Activated CD8-positive, alpha-beta memory T cell treated with anti-CD3 and anti-CD28 coated beads, Interleukin-2, amount 10 ng/mL, durations not matched to agents 7 days and 5 days (primary cell): ENCODE data around the gene FZD7. TPM values are rescaled to one million over a fixed set of nuclear protein-coding genes. Genes with fewer than 3 reads are reported as not detected.

Source experiments
- ATAC-seq: fragments of 150-1000 bp; cut with Tn5 transposase; one replicate; pipeline ENCODE4 v1.10.0; 2021; ENCODE audit warnings: moderate library complexity
- CTCF ChIA-PET: fragments of 350-600 bp; sonication (Branson Sonifier 250); formaldehyde crosslinking; loops from one replicate; lab custom pipeline; 2021; ENCODE audit warnings: antibody characterized with exemption; lab: Charles Lee
- DNase-seq: peaks from one replicate; pipeline ENCODE4 v3.0.0-alpha.2; 2020
- H3K27ac Mint-ChIP-seq: one replicate; pipeline ENCODE4 v1.8.0; 2021; ENCODE audit warnings: mild to moderate bottlenecking, mixed read lengths
- H3K27me3 Mint-ChIP-seq: one replicate; pipeline ENCODE4 v1.8.0; 2021; ENCODE audit warnings: mixed read lengths
- H3K36me3 Mint-ChIP-seq: one replicate; pipeline ENCODE4 v1.8.0; 2021; ENCODE audit warnings: mild to moderate bottlenecking, mixed read lengths
- H3K4me1 Mint-ChIP-seq: one replicate; pipeline ENCODE4 v1.8.0; 2021; ENCODE audit warnings: mixed read lengths
- H3K4me3 Mint-ChIP-seq: one replicate; pipeline ENCODE4 v1.8.0; 2021; ENCODE audit warnings: mild to moderate bottlenecking, moderate library complexity, mixed read lengths
- H3K9me3 Mint-ChIP-seq: one replicate; pipeline ENCODE4 v1.8.0; 2022; ENCODE audit warnings: low read depth, mixed read lengths
- total RNA-seq, 2 experiments: library from RNA; stranded (reverse); gene quantifications; one replicate each; pipeline ENCODE4 v1.2.3, GENCODE V29; 2021

The FZD7 gene
- total RNA-seq, 2 experiments from 2014 or later: 0.18 to 3.4 TPM

- ATAC-seq (no peak), DNase-seq (no peak)
- Mint-ChIP-seq H3K27ac (no peak overlapping the region), H3K36me3 (peaks cover 1% of the 10 kb centered on the region), H3K4me1 (peaks cover 13% of the 10 kb centered on the region), H3K9me3 (no peaks in the 10 kb centered on the region), H3K27me3 (peaks cover 50% of the 10 kb centered on the region), H3K4me3 (no peak overlapping the region)
- CTCF ChIA-PET: no interaction called here
These were observed 2.3 kb downstream of the FZD7 start for GRCh38 chr2:202035941-202036372.

- Mint-ChIP-seq H3K27me3 (peaks cover 50% of the 10 kb centered on the region), H3K9me3 (no peaks in the 10 kb centered on the region), H3K4me3 (no peak overlapping the region), H3K27ac (no peak overlapping the region), H3K4me1 (peaks cover 13% of the 10 kb centered on the region), H3K36me3 (peaks cover under 1% of the 10 kb centered on the region)
- CTCF ChIA-PET: no interaction called here
- DNase-seq (no peak), ATAC-seq (no peak)
These were observed 3.0 kb downstream of the FZD7 start for GRCh38 chr2:202036601-202037037.

GRCh38 chr2:202037086-202037485, 3.4 kb downstream of the FZD7 start:
- H3K4me3 Mint-ChIP-seq: no peak overlapping the region
- CTCF ChIA-PET: no interaction called here
- peaks cover 50% of the 10 kb centered on the region for H3K27me3 Mint-ChIP-seq
- DNase-seq (no peak), ATAC-seq (no peak)
- no peak overlapping the region for H3K27ac Mint-ChIP-seq
- no peaks in the 10 kb centered on the region for H3K36me3 Mint-ChIP-seq
- no peaks in the 10 kb centered on the region for H3K9me3 Mint-ChIP-seq
- H3K4me1 Mint-ChIP-seq: peaks cover 13% of the 10 kb centered on the region

GRCh38 chr2:202038471-202039277, 5.0 kb downstream of the FZD7 start:
- Mint-ChIP-seq H3K9me3 (no peaks in the 10 kb centered on the region), H3K27me3 (peaks cover 49% of the 10 kb centered on the region), H3K4me1 (peaks cover 6% of the 10 kb centered on the region), H3K4me3 (no peak overlapping the region), H3K36me3 (no peaks in the 10 kb centered on the region), H3K27ac (no peak overlapping the region)
- CTCF ChIA-PET: no interaction called here
- no peak for ATAC-seq
- DNase-seq: no peak

GRCh38 chr2:202039278-202040078, 5.8 kb downstream of the FZD7 start:
- Mint-ChIP-seq H3K4me1 (peaks cover 6% of the 10 kb centered on the region), H3K36me3 (no peaks in the 10 kb centered on the region), H3K4me3 (no peak overlapping the region), H3K27ac (no peak overlapping the region), H3K9me3 (no peaks in the 10 kb centered on the region), H3K27me3 (peaks cover 54% of the 10 kb centered on the region)
- CTCF ChIA-PET: no interaction called here
- ATAC-seq (no peak), DNase-seq (no peak)

DNA sequence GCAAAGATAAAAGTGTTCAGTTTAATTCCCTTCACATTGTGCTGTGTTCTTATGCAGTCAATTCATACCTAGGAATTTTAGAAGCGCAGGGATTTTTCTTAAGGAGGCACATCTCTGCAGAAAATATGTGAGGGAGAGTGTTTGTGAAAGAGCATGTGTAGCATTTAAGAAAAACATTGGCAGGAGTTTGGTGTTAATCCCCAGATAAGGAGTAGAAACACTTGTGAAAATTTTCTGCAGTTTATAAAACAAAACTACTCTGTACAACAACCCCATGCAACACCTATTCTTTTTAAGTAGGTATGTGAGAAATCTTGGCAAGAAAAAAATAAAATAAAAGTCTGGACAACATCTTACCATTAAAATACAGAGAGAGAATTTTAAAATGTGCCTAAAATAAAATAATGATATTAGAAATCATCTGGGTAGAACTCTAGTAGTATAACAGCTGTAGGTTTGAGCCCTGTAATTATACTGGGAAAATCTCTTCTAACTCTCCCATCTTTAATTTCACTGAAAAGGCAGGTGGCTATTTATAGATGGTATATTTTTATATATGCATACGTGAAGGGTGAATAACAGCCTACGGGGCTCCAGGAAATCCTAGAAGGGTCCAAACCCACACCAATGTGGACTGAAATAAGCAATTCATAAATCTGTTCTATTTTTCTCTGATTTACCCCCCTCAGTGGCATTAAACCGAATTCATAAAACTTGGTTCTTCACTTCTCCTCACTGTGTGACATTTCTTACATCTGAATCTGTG, 6.6 kb downstream of the FZD7 start:
- CTCF ChIA-PET: no interaction called here
- H3K4me1 Mint-ChIP-seq: peaks cover 2% of the 10 kb centered on the region
- ATAC-seq: no peak
- no peak for DNase-seq
- H3K9me3 Mint-ChIP-seq: no peaks in the 10 kb centered on the region
- peaks cover 58% of the 10 kb centered on the region for H3K27me3 Mint-ChIP-seq
- no peak overlapping the region for H3K4me3 Mint-ChIP-seq
- H3K36me3 Mint-ChIP-seq: no peaks in the 10 kb centered on the region
- H3K27ac Mint-ChIP-seq: no peak overlapping the region

- no peak overlapping the region for H3K27ac Mint-ChIP-seq
- peaks cover 2% of the 10 kb centered on the region for H3K4me1 Mint-ChIP-seq
- H3K4me3 Mint-ChIP-seq: no peak overlapping the region
- H3K36me3 Mint-ChIP-seq: no peaks in the 10 kb centered on the region
- ATAC-seq (no peak), DNase-seq (no peak)
- no peaks in the 10 kb centered on the region for H3K9me3 Mint-ChIP-seq
- CTCF ChIA-PET: interaction anchor here (0.9 kb wide), 1 partner anchor 22 kb away, joined by 3 read pairs; no protein-coding TSS in a partner anchor
- H3K27me3 Mint-ChIP-seq: peaks cover 70% of the 10 kb centered on the region
These were observed 8.8 kb downstream of the FZD7 start for GRCh38 chr2:202042444-202042843.

DNA sequence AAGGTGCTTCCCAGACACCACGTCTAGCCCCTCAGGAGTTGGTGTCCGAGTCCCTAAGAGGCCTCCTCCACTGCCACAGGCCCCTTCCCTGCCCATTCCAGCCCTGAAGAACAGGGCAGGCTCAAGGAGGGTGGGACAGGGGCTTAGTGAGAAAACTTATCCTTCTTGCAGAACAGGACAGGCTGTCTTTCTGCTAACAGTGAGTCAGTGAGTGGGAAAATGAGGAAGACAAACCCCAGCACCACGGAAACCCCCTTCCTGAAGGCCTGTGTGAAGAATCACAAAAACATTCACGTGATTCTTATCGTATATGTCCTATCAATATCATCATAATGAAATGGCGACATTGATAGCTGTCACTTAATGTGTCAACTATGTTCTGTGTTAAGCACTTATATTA, 9.8 kb downstream of the FZD7 start:
- DNase-seq: no peak
- Mint-ChIP-seq H3K4me3 (no peak overlapping the region), H3K4me1 (peaks cover 2% of the 10 kb centered on the region), H3K9me3 (no peaks in the 10 kb centered on the region), H3K27me3 (peaks cover 69% of the 10 kb centered on the region), H3K27ac (no peak overlapping the region), H3K36me3 (no peaks in the 10 kb centered on the region)
- ATAC-seq: no peak
- CTCF ChIA-PET: no interaction called here

DNA sequence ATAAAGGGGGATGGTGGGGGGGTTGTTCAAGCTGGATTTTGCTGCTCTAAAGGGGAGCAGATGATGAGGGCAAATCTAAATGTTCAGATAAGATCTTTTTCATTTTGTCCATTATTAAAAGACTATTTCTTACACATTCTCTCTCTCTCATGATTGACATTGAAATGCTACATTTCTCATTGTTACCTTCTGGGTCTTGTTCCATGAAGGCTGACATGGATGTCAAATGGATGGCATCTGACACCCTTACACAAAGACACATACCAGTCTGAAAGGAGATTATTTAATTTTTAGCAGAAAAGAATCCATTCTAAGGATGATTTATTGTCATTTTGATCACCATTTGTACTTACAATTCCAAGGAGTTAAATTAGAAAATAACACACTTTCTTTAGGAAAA, 11.1 kb downstream of the FZD7 start:
- H3K36me3 Mint-ChIP-seq: no peaks in the 10 kb centered on the region
- H3K4me1 Mint-ChIP-seq: no peaks in the 10 kb centered on the region

GRCh38 chr2:202046572-202046971, 12.9 kb downstream of the FZD7 start:
- no peak for ATAC-seq
- CTCF ChIA-PET: no interaction called here
- H3K4me3 Mint-ChIP-seq: no peak overlapping the region
- DNase-seq: no peak
- H3K36me3 Mint-ChIP-seq: no peaks in the 10 kb centered on the region
- H3K9me3 Mint-ChIP-seq: no peaks in the 10 kb centered on the region
- H3K4me1 Mint-ChIP-seq: no peaks in the 10 kb centered on the region
- no peak overlapping the region for H3K27ac Mint-ChIP-seq
- peaks cover 54% of the 10 kb centered on the region for H3K27me3 Mint-ChIP-seq

More for the DNA sequence above, 11.1 kb downstream of the FZD7 start:
- Mint-ChIP-seq H3K9me3 (no peaks in the 10 kb centered on the region), H3K27me3 (peaks cover 61% of the 10 kb centered on the region), H3K4me3 (no peak overlapping the region), H3K27ac (no peak overlapping the region)
- no peak for DNase-seq
- CTCF ChIA-PET: no interaction called here
- no peak for ATAC-seq

GRCh38 chr2:202049092-202049728, 15.6 kb downstream of the FZD7 start:
- Mint-ChIP-seq H3K4me1 (no peaks in the 10 kb centered on the region), H3K4me3 (no peak overlapping the region), H3K27me3 (peaks cover 50% of the 10 kb centered on the region), H3K27ac (no peak overlapping the region), H3K9me3 (no peaks in the 10 kb centered on the region), H3K36me3 (no peaks in the 10 kb centered on the region)
- DNase-seq (no peak), ATAC-seq (no peak)
- CTCF ChIA-PET: no interaction called here

DNA sequence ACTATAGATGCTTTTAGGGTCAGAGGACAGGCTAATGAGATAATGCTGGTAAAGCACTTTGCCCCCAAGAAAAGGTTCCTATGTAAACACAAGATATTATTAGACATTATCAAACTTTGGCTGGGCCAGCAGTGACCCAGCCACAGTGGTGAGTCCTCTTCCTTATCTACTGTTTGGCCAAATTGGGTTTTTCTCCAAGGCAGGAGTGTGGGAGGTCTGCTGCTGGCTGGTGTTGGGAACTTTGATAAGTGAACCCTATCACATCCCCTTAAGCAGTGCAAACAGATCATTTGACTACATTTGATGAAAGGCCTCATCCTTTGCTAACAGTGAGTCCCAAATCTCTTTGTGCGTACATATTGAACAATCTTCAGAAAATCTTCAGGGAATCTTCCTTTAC, 16.2 kb downstream of the FZD7 start:
- no peaks in the 10 kb centered on the region for H3K9me3 Mint-ChIP-seq
- ATAC-seq (no peak), DNase-seq (no peak)
- no peak overlapping the region for H3K4me3 Mint-ChIP-seq
- H3K4me1 Mint-ChIP-seq: no peaks in the 10 kb centered on the region
- peaks cover 47% of the 10 kb centered on the region for H3K27me3 Mint-ChIP-seq
- CTCF ChIA-PET: no interaction called here
- H3K36me3 Mint-ChIP-seq: no peaks in the 10 kb centered on the region
- no peak overlapping the region for H3K27ac Mint-ChIP-seq

- H3K27ac Mint-ChIP-seq: no peak overlapping the region
- H3K4me1 Mint-ChIP-seq: no peaks in the 10 kb centered on the region
- CTCF ChIA-PET: no interaction called here
- H3K36me3 Mint-ChIP-seq: no peaks in the 10 kb centered on the region
- ATAC-seq (no peak), DNase-seq (no peak)
- no peak overlapping the region for H3K4me3 Mint-ChIP-seq
- H3K9me3 Mint-ChIP-seq: no peaks in the 10 kb centered on the region
- peaks cover 41% of the 10 kb centered on the region for H3K27me3 Mint-ChIP-seq
These were observed 17.0 kb downstream of the FZD7 start for GRCh38 chr2:202050652-202051051.
